22Rv1 (cell line): ENCODE results near the gene TMTC1.

Source experiments
- ZFX ChIP-seq: fragments of 450-650 bp; IDR thresholded peaks from 2 replicates; pipeline ENCODE4 v1.6.1; 2017; ENCODE audit warnings: antibody characterized with exemption, borderline replicate concordance
- TF ChIP-seq, protein P1 (sequence below): fragments of 450-650 bp; IDR thresholded peaks from 2 replicates; pipeline ENCODE4 v1.5.1; 2017; ENCODE audit warnings: mild to moderate bottlenecking

GRCh38 chr12:29732593-29732992 is 51.1 kb downstream of the TMTC1 start:
- TF ChIP-seq, protein P1, sequence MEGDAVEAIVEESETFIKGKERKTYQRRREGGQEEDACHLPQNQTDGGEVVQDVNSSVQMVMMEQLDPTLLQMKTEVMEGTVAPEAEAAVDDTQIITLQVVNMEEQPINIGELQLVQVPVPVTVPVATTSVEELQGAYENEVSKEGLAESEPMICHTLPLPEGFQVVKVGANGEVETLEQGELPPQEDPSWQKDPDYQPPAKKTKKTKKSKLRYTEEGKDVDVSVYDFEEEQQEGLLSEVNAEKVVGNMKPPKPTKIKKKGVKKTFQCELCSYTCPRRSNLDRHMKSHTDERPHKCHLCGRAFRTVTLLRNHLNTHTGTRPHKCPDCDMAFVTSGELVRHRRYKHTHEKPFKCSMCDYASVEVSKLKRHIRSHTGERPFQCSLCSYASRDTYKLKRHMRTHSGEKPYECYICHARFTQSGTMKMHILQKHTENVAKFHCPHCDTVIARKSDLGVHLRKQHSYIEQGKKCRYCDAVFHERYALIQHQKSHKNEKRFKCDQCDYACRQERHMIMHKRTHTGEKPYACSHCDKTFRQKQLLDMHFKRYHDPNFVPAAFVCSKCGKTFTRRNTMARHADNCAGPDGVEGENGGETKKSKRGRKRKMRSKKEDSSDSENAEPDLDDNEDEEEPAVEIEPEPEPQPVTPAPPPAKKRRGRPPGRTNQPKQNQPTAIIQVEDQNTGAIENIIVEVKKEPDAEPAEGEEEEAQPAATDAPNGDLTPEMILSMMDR, result no peak
- no peak for TF ChIP-seq ZFX
